HCT116 (cell line): ENCODE data around the gene WNK3.

ENCODE experiments used
- ATF3 ChIP-seq: IDR thresholded peaks from 2 replicates; pipeline ENCODE4 v1.6.1; 2012
- CTCF ChIP-seq, 3 experiments: fragments of 200-600 bp in 1 of 3; sonication (generic) in 1 of 3; IDR thresholded peaks in 2 of 3; conservative IDR thresholded peaks in 1 of 3; 2 replicates each; pipeline ENCODE4 v1.5.1; 2012 to 2017; ENCODE audit warnings: low read depth in 2 of 3, low read length in 2 of 3, antibody characterized with exemption in 1 of 3, borderline replicate concordance in 1 of 3, control low read depth in 1 of 3, mild to moderate bottlenecking in 1 of 3, mixed read lengths in 1 of 3, mixed run types in 1 of 3, moderate library complexity in 1 of 3; ENCODE audit not compliant: insufficient read depth in 1 of 3

- TF ChIP-seq CTCF (IDR thresholded peaks at IDR 0.05 in 2 of 3, conservative IDR thresholded peaks at IDR 0.05 in 1 of 3; ENCODE audit: borderline replicate concordance in 1 of 3, insufficient read depth in 1 of 3, low read depth in 2 of 3, low read length in 2 of 3), result no peak
- TF ChIP-seq ATF3, result no peak
Observed at GRCh38 chrX:54171091-54171490, 186.8 kb downstream of the WNK3 start.
